GM08714 (cell line): ENCODE measurements around the gene MPV17L.
"Not testable (repeated sequence)": the region's sequence is repeated elsewhere in the genome, so short reads cannot be mapped to it uniquely, and the experiment has no call there.

Experiments
- H3K4me3 ChIP-seq: fragments of 200-500 bp; sonication (Bioruptor generic); 2 replicates; pipeline ENCODE4 v1.5.1; 2014; ENCODE audit warnings: mild to moderate bottlenecking, low read length, inconsistent platforms
- ZNF274 ChIP-seq: IDR thresholded peaks from 2 replicates; pipeline ENCODE4 v1.6.1; 2012; ENCODE audit warnings: mild to moderate bottlenecking, low read depth, low read length

Gene MPV17L

GRCh38 chr16:15395631-15396508, at the start of gene MPV17L:
Gene MPV17L, plus strand, starts transcription at chr16:15395754. Its CDS starts 144 bp downstream, at chr16:15395898.
- peak within 1 kb of the TSS; percentile 12; the same call in 1 of the 2 replicates for H3K4me3 ChIP-seq

- H3K4me3 ChIP-seq, result not testable (repeated sequence)
Observed at GRCh38 chr16:15348721-15349120, 46.8 kb upstream of the MPV17L start.

DNA sequence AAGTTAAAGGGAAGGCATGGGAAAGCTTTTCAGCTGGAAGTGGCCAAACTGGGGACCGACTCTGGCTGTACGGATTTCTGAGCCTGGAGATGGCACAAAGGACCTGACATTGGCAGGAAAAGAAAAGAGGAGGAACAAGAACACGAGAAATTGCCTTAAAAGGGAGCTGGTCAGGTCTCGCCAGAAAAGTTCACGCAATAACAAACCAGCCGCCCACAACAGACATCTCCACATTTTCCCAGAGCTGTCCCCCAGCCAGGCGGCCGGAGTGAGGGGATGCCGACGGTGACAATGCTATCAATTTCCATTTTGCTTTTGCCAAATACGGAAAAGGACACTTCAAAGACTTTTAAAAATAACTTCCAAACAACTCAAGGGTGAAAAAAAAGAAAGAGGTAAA, 44.3 kb upstream of the MPV17L start:
- H3K4me3 ChIP-seq, result not testable (repeated sequence)

GRCh38 chr16:15351745-15352144, 43.8 kb upstream of the MPV17L start:
- H3K4me3 ChIP-seq, result not testable (repeated sequence)

DNA sequence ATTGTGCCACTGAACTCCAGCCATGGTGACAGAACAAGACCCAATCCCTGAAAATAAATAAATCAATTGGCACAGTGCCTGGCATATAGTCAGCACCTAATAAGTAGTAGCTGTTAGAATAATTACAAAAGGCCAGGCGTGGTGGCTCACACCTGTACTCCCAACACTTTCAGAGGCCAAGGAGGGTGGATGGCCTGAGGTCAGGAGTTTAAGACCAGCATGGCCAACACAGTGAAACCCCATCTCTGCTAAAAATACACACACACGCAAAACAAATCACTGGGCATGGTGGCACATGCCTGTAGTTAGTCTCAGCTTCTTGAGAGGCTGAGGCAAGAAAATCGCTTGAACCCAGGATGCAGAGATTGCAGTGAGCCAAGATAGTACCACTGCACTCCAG, 42.7 kb upstream of the MPV17L start:
- H3K4me3 ChIP-seq, result not testable (repeated sequence)

DNA sequence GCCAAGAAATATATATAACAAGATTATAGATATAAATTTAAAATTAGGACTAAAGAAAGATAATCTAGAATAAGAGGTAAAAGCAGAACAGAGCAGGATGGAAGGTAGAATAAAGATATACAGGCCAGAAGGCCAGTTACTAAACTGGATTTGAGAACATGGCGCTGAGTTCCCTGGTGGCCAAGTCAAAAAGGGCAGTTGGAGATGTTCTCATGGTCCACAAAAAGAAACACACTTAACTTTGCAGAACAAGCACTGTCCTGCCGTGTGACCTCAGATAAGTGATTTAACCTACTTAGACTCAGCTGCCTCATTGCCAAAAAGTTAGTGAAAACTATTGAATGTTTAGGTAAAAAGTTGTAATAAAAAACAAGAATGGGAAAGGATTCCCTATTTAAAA, 40.7 kb upstream of the MPV17L start:
- H3K4me3 ChIP-seq, result not testable (repeated sequence)

DNA sequence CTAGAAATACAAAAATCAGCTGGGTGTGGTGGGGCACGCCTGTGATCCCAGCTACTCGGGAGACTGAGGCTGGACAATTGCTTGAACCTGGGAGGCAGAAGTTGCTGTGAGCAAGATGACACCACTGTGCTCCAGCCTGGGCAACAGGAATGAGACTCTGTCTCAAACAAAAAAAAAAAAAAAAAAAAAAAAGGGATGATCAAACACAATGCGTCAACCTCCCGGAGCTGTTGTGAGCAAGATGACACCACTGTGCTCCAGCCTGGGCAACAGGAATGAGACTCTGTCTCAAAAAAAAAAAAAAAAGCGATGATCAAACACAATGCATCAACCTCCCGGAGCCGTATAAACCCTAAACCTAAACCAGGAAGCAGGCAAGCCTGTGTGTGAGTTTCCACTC, 38.1 kb upstream of the MPV17L start:
- H3K4me3 ChIP-seq, result not testable (repeated sequence)

DNA sequence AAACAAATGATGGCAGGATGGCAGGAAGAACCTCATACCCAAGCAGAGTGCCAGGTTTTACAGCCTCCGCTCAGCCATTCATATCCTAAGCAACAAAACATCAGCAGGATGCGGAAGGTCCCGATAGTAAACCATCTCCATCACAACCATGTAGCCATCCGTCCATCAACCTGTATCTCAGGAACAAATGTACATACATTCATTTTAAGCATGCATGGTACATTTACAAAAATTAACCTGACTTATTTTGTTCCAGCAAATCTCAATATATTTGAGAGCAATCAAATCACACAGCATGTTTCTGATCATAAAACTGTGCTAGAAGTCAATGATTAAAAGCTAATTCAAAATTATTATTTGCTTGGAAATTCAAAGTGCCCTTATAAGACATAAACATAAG, 17.4 kb upstream of the MPV17L start, which contains the start of gene NPIPA5:
Gene NPIPA5, minus strand, starts transcription at position 101 of the 400 bp plus-strand sequence. Its CDS starts 0 bp downstream, at position 101.
- H3K4me3 ChIP-seq, result not testable (repeated sequence)

DNA sequence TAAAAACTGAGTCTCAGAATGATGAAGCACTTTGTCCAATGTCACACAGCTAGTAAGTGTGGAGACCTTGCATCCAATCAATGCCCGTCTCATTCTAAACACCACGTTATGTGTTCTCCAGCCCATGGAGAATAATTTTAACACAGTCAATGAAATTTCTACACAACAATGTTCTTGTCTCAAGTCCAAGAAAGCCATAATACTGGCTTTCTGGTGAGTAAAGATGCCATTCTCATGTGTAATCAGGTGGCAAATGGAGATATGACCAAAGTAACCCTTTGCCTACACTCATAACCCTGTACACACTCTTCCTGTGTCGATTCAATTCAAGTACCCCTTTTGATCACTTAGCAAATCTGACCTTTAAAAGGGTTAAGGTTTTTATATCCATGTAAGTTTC, 12.7 kb upstream of the MPV17L start:
- H3K4me3 ChIP-seq, result not testable (repeated sequence)

GRCh38 chr16:15388060-15388459, 7.5 kb upstream of the MPV17L start:
- H3K4me3 ChIP-seq, result not testable (repeated sequence)

DNA sequence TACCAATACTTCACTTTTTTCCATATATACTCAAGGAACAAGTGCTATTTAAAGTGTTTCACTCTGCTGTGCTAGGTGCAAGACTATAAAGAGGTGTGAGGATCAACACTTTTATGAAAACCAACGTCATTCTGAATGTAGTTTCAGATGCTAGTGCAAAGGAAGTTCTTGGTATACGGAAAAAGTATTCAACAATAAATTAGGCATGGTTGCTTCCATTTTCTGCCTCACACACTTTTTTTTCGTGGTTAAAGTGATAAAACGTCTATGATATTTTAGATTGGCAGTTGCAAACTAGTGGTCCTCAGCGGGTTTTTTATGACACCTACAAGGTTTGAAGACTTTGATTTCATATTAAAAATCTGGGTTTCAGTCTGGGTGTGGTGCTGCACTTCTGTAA, 5.6 kb upstream of the MPV17L start:
- not testable (repeated sequence) for H3K4me3 ChIP-seq

GRCh38 chr16:15393025-15393424, 2.5 kb upstream of the MPV17L start:
- H3K4me3 ChIP-seq, result not testable (repeated sequence)

DNA sequence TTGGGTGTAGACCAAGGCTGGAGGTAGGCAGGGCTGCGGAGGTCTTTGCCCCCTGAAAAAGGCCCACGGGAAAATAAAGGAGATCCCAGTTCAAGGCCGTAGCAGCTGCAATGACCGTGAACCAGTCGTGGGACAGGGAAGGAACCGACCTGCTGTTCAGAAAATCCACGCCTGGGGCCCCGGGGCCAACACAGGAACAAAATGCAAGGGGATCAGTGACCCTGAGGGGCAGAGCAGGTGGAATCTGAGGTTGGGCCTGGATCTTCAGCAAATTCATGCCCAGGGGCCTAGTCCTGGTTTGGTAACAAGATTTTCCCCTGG, 915 bp downstream of the MPV17L start:
- not testable (repeated sequence) for H3K4me3 ChIP-seq

GRCh38 chr16:15396948-15397594, 1.5 kb downstream of the MPV17L start:
- no peak for TF ChIP-seq ZNF274
- no peak overlapping the region for H3K4me3 ChIP-seq

- no peak for TF ChIP-seq ZNF274
- H3K4me3 ChIP-seq, result no peak overlapping the region
Observed at GRCh38 chr16:15398618-15399316, 3.2 kb downstream of the MPV17L start.

DNA sequence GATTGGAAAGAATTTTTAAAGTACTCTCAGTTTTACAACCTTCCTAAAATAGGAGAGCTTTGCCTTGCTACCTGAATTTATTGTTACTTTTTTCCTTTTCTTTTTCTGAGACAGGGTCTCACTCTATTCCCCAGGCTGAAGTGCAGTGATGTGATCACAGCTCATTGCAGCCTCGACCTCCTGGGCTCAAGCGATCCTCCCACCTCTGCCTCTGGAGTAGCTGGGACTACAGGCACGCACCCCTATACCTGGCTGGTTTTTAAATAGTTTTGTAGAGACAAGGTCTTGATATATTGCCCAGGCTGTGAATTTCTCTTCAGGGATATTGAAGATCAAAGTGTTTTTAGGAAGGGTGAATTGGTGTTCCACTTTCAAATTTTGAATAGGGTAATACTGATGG, 3.8 kb downstream of the MPV17L start:
- H3K4me3 ChIP-seq, result no peak overlapping the region
- no peak for TF ChIP-seq ZNF274

DNA sequence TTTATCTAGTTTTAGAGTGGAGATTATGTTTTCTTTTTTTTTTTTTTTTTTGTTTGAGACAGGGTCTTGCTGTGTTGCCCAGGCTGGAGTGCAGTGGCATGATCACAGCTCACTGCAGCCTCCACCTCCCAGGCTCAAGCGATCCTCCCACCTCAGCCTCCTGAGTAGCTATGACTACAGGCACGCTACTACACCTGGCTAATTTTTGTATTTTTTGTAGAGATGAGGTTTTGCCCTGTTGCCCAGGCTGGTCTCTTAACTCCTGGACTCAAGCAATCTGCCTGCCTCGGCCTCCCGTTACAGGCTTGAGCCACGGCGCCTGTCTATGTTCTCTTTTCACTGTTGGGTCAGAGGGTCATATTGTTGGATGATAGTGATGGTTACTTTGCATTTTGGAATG, 4.8 kb downstream of the MPV17L start:
- H3K4me3 ChIP-seq, result not testable (repeated sequence)
